ENCODE measurements around the gene ASCC1.
"Not testable (repeated sequence)": the region's sequence is repeated elsewhere in the genome, so short reads cannot be mapped to it uniquely, and the experiment has no call there.

The ASCC1 gene

GRCh38 chr10:72215611-72216549 lies at the start of gene ASCC1, which contains the start of gene ANAPC16:
Gene ASCC1, minus strand, starts transcription at chr10:72216276. Its CDS starts 2,978 bp downstream, at chr10:72213298.
Gene ANAPC16, plus strand, starts transcription at chr10:72216012. Its CDS starts 7,903 bp downstream, at chr10:72223915.
- peak; percentile 92 to 93 for DNase-seq

GRCh38 chr10:72265508-72265907 lies 49.4 kb upstream of the ASCC1 start:
- no peak for DNase-seq

GRCh38 chr10:72264536-72264935 lies 48.5 kb upstream of the ASCC1 start:
- no peak for DNase-seq

- peak; percentile 44 to 49 for DNase-seq
Measured at GRCh38 chr10:72263613-72264241, 47.7 kb upstream of the ASCC1 start.

GRCh38 chr10:72261784-72262404 lies 45.8 kb upstream of the ASCC1 start:
- DNase-seq = peak; percentile 21 to 29

GRCh38 chr10:72260976-72261783 lies 45.1 kb upstream of the ASCC1 start:
- peak; percentile 37 to 45 for DNase-seq

GRCh38 chr10:72260239-72260975 lies 44.3 kb upstream of the ASCC1 start:
- DNase-seq = peak; percentile 71 to 76

GRCh38 chr10:72259491-72260238 lies 43.6 kb upstream of the ASCC1 start:
- DNase-seq = no peak

GRCh38 chr10:72258617-72259016 lies 42.5 kb upstream of the ASCC1 start:
- DNase-seq = no peak

- no peak for DNase-seq
Measured at GRCh38 chr10:72257051-72257892, 41.2 kb upstream of the ASCC1 start.

- DNase-seq = no peak
Measured at GRCh38 chr10:72255977-72256729, 40.1 kb upstream of the ASCC1 start.

- DNase-seq = no peak
Measured at GRCh38 chr10:72254813-72255568, 38.9 kb upstream of the ASCC1 start.

GRCh38 chr10:72253578-72253977 lies 37.5 kb upstream of the ASCC1 start:
- DNase-seq = no peak

- no peak for DNase-seq
Measured at GRCh38 chr10:72252972-72253371, 36.9 kb upstream of the ASCC1 start.

GRCh38 chr10:72251635-72252034 lies 35.6 kb upstream of the ASCC1 start:
- DNase-seq = no peak

- no peak for DNase-seq
Measured at GRCh38 chr10:72250666-72251065, 34.6 kb upstream of the ASCC1 start.

GRCh38 chr10:72249176-72249862 lies 33.2 kb upstream of the ASCC1 start:
- not testable (repeated sequence) for DNase-seq

Measured in activated CD4-positive, alpha-beta T cell treated with anti-CD3 and anti-CD28 coated beads for 4 hours (primary cell).